ENCODE data around the gene CHD6.

Gene CHD6

GRCh38 chr20:41617902-41618806 is at the start of gene CHD6:
TSS of gene CHD6 (minus strand) at chr20:41618377. CDS start at chr20:41551337, 67,040 bp downstream.
- DNase-seq (ENCODE audit: low read depth): peak; percentile 98

- DNase-seq (ENCODE audit: low read depth): no peak
Observed at GRCh38 chr20:41664584-41664983, 46.4 kb upstream of the CHD6 start.

GRCh38 chr20:41657655-41658054 is 39.5 kb upstream of the CHD6 start:
- DNase-seq (ENCODE audit: low read depth): no peak

- no peak for DNase-seq (ENCODE audit: low read depth)
Observed at GRCh38 chr20:41655962-41656618, 37.9 kb upstream of the CHD6 start.

- no peak for DNase-seq (ENCODE audit: low read depth)
Observed at GRCh38 chr20:41654884-41655283, 36.7 kb upstream of the CHD6 start.

GRCh38 chr20:41654292-41654691 is 36.1 kb upstream of the CHD6 start:
- DNase-seq (ENCODE audit: low read depth): no peak

GRCh38 chr20:41650231-41650948 is 32.2 kb upstream of the CHD6 start:
- no peak for DNase-seq (ENCODE audit: low read depth)

GRCh38 chr20:41649489-41649888 is 31.3 kb upstream of the CHD6 start:
- DNase-seq (ENCODE audit: low read depth): no peak

GRCh38 chr20:41645372-41645771 is 27.2 kb upstream of the CHD6 start:
- DNase-seq (ENCODE audit: low read depth): no peak

- DNase-seq (ENCODE audit: low read depth): peak; percentile 55
Observed at GRCh38 chr20:41643504-41643938, 25.3 kb upstream of the CHD6 start.

- no peak for DNase-seq (ENCODE audit: low read depth)
Observed at GRCh38 chr20:41639630-41640029, 21.5 kb upstream of the CHD6 start.

GRCh38 chr20:41638456-41638855 is 20.3 kb upstream of the CHD6 start:
- DNase-seq (ENCODE audit: low read depth): no peak

GRCh38 chr20:41635158-41635557 is 17.0 kb upstream of the CHD6 start:
- DNase-seq (ENCODE audit: low read depth): no peak

GRCh38 chr20:41632896-41633295 is 14.7 kb upstream of the CHD6 start:
- DNase-seq (ENCODE audit: low read depth): peak; percentile 55

GRCh38 chr20:41631826-41632225 is 13.6 kb upstream of the CHD6 start:
- no peak for DNase-seq (ENCODE audit: low read depth)

GRCh38 chr20:41630846-41631245 is 12.7 kb upstream of the CHD6 start:
- no peak for DNase-seq (ENCODE audit: low read depth)

GRCh38 chr20:41627611-41628244 is 9.6 kb upstream of the CHD6 start:
- no peak for DNase-seq (ENCODE audit: low read depth)

GRCh38 chr20:41627001-41627495 is 8.9 kb upstream of the CHD6 start:
- DNase-seq (ENCODE audit: low read depth): no peak

- DNase-seq (ENCODE audit: low read depth): no peak
Observed at GRCh38 chr20:41623625-41624375, 5.6 kb upstream of the CHD6 start.

- DNase-seq (ENCODE audit: low read depth): no peak
Observed at GRCh38 chr20:41622584-41622983, 4.4 kb upstream of the CHD6 start.

GRCh38 chr20:41621971-41622370 is 3.8 kb upstream of the CHD6 start:
- no peak for DNase-seq (ENCODE audit: low read depth)
